Retinal pigment epithelial cell (primary cell): ENCODE data around the gene TBK1.

ENCODE experiments used
- DNase-seq: peaks from one replicate; pipeline ENCODE4 v3.0.0-alpha.2; 2010; ENCODE audit warnings: low read depth
- H3K4me3 ChIP-seq: 2 replicates; pipeline ENCODE4 v1.5.1; 2011; ENCODE audit warnings: mild to moderate bottlenecking, low read length, control low read depth, moderate library complexity
- CTCF ChIP-seq: conservative IDR thresholded peaks from 2 replicates; pipeline ENCODE4 v1.5.1; 2011; ENCODE audit warnings: low read depth, low read length, control low read depth, inconsistent platforms

The TBK1 gene

DNA sequence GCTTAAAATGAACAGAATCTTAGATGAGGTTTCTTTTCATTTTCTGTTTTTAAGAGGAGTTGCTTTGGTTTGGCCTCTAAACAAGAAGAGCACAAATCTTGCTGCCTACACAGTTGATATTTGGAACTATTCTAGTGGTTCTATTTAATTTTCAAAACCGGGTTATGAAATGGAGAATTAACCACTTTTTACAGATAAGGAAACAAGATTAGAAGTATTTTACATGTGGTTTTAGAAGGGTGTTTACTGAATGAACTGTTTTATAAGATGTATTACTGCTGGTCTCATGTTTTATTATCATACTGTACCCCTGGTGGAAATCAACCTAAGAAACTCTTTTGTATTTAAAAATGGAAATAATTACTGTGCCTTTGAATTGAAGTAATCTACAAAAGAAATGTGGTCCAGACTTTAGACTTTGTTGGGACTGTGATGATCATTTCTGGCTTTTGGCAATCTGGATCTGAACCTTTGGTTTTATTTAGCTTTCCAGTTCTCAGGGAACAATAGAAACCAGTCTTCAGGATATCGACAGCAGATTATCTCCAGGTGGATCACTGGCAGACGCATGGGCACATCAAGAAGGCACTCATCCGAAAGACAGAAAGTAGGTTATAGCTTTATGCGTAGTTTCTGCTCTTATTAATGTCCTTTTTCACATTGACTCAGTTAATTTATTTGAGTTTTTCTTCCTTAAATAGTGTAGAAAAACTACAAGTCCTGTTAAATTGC lies 43.2 kb downstream of the TBK1 start:
- TF ChIP-seq CTCF: no peak
- no peak for DNase-seq
- no peak overlapping the region for H3K4me3 ChIP-seq

- TF ChIP-seq CTCF: no peak
- no peak for DNase-seq
- H3K4me3 ChIP-seq: no peak overlapping the region
Measured at GRCh38 chr12:64496839-64497400, 45.0 kb downstream of the TBK1 start.

DNA sequence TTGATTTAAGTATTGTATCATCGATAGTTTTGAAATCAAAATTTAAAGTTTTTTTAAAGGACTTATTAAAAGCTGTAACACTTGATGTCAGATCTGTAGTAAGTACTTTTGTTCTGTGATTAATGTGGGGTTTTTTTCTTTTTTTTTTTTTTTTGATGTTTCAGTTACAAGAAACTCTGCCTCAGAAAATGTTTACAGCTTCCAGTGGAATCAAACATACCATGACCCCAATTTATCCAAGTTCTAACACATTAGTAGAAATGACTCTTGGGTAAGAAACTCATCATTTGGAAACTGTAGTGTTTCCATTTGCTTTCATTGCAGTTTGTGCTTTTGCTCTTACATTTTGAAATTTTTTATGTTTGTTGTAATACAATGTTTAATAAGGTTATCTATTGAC lies 45.6 kb downstream of the TBK1 start:
- H3K4me3 ChIP-seq: no peak overlapping the region
- DNase-seq: no peak
- TF ChIP-seq CTCF: no peak

DNA sequence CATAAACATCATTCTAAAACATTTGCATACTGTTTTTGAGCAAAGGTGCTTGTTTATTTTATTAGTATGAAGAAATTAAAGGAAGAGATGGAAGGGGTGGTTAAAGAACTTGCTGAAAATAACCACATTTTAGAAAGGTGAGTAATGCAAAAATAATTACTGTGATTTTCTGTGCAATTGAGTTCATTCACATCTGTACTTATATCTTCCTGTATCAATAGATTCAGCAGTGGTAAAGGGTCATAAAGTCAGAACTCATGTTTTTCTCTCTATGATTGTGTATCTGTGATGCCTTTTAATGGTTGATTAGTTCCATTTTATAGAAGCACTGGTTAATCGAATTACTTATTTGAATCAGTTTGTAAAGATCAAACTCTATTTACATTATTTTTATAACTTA lies 46.0 kb downstream of the TBK1 start:
- no peak for DNase-seq
- TF ChIP-seq CTCF: no peak
- H3K4me3 ChIP-seq: no peak overlapping the region

DNA sequence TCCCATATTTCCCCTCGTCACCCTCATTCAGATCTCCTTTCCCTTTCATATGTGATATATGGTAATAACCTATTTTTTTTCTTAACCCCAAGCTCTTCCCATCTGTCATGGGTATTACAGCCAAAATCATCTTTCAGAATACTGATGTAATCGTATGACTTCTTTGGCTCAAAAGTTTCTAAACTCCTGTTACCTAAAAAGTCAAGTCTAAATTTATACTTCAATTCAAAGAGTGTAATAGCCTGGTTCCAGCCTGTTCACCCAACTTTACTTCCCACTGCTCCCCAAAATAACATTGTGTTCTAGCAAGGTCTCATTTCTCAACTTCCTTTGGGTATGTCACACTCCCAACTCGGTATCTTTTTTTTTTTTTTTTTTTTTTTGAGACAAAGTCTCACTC lies 48.5 kb downstream of the TBK1 start:
- no peak for DNase-seq
- no peak overlapping the region for H3K4me3 ChIP-seq
- no peak for TF ChIP-seq CTCF

GRCh38 chr12:64501486-64501885 lies 49.6 kb downstream of the TBK1 start:
- no peak for DNase-seq
- H3K4me3 ChIP-seq: no peak overlapping the region
- TF ChIP-seq CTCF: no peak

GRCh38 chr12:64506955-64507354 lies 55.0 kb downstream of the TBK1 start:
- DNase-seq: no peak

More at GRCh38 chr12:64506955-64507354, 55.0 kb downstream of the TBK1 start:
- no peak for TF ChIP-seq CTCF
- H3K4me3 ChIP-seq: no peak overlapping the region
